C1 segment of cervical spinal cord (tissue), 14 donors: Measurements from ENCODE around the gene STARD10.
"Not testable (repeated sequence)": the region's sequence is repeated elsewhere in the genome, so short reads cannot be mapped to it uniquely, and the experiment has no call there.

Source experiments
- DNase-seq, 14 donors: peaks; one replicate each; lab custom pipeline; 2025; lab: John Stamatoyannopoulos, UW

Gene STARD10

GRCh38 chr11:72826191-72826941 lies 32.5 kb upstream of the STARD10 start:
- DNase-seq = no peak

GRCh38 chr11:72825661-72826060 lies 31.8 kb upstream of the STARD10 start:
- DNase-seq = no peak

GRCh38 chr11:72824811-72825505 lies 31.1 kb upstream of the STARD10 start:
- no peak for DNase-seq

GRCh38 chr11:72824020-72824419 lies 30.2 kb upstream of the STARD10 start:
- DNase-seq = peak in 1 of 14 donors; percentile 5

- DNase-seq = no peak
Measured at GRCh38 chr11:72823105-72823804, 29.4 kb upstream of the STARD10 start.

GRCh38 chr11:72821920-72822799 lies 28.3 kb upstream of the STARD10 start:
- DNase-seq = peak in 13 of 14 donors; percentile 42 to 90 (median 74)

- DNase-seq = peak in 1 of 14 donors; percentile 69
Measured at GRCh38 chr11:72821221-72821919, 27.5 kb upstream of the STARD10 start.

- no peak for DNase-seq
Measured at GRCh38 chr11:72820439-72821139, 26.7 kb upstream of the STARD10 start.

- no peak for DNase-seq
Measured at GRCh38 chr11:72818971-72819370, 25.1 kb upstream of the STARD10 start.

GRCh38 chr11:72817966-72818365 lies 24.1 kb upstream of the STARD10 start:
- DNase-seq = no peak

- DNase-seq = no peak
Measured at GRCh38 chr11:72816404-72816990, 22.6 kb upstream of the STARD10 start.

GRCh38 chr11:72815110-72815618 lies 21.3 kb upstream of the STARD10 start:
- peak in 1 of 14 donors; percentile 18 for DNase-seq

- DNase-seq = peak in 9 of 14 donors; percentile 65 to 99 (median 90)
Measured at GRCh38 chr11:72814286-72815109, 20.7 kb upstream of the STARD10 start, which contains the start of gene ATG16L2. ATG16L2 (plus strand) TSS chr11:72814411; CDS start chr11:72814446, 35 bp downstream.

- peak in 13 of 14 donors; percentile 57 to 99 (median 90) for DNase-seq
Measured at GRCh38 chr11:72813740-72814285, 20.0 kb upstream of the STARD10 start.

GRCh38 chr11:72812967-72813739 lies 19.3 kb upstream of the STARD10 start:
- peak in 5 of 14 donors; percentile 19 to 55 (median 49) for DNase-seq

GRCh38 chr11:72812604-72812966 lies 18.7 kb upstream of the STARD10 start:
- no peak for DNase-seq

- not testable (repeated sequence) for DNase-seq
Measured at GRCh38 chr11:72811686-72812085, 17.8 kb upstream of the STARD10 start.
